ENCODE results near the gene MC2R. TPM values are rescaled to one million over a fixed set of nuclear protein-coding genes. Genes with fewer than 3 reads are reported as not detected.

The MC2R gene
- not detected for total RNA-seq

DNA sequence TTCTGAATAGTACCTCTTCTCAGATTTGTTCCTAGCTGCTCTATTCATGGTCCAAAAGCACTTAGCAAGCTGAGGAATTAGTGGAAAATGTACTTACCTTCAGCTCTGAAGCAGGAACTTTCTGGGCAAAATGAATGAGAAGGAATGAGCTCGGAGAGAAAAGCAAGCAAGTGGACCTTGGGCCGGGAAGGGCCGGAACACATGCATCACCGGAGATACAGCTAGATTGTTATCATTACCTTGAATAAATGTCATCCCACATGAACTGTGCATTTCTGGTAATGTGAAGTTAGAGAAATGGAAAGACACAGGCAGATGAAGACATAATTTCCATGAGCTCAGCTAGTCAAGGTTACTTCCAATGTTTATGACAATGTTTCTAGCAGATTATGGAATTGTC is at the start of gene MC2R:
TSS of gene MC2R (minus strand) at position 146 of the 400 bp plus-strand sequence. CDS start 30,018 bp downstream, outside the sequence.
- TF ChIP-seq CTCF (IDR thresholded peaks at IDR 0.05), result no peak
- no peak for DNase-seq (ENCODE audit: low spot score)
- no peak for ATAC-seq (ENCODE audit: low FRiP score)

- DNase-seq (ENCODE audit: low spot score) (no peak), ATAC-seq (ENCODE audit: low FRiP score) (no peak)
- TF ChIP-seq CTCF (IDR thresholded peaks at IDR 0.05), result no peak
Measured at GRCh38 chr18:13945811-13946210, 30.5 kb upstream of the MC2R start.

GRCh38 chr18:13943338-13943737 is 28.0 kb upstream of the MC2R start:
- DNase-seq (ENCODE audit: low spot score), result no peak
- no peak for ATAC-seq (ENCODE audit: low FRiP score)
- no peak for TF ChIP-seq CTCF (IDR thresholded peaks at IDR 0.05)

- DNase-seq (ENCODE audit: low spot score) (no peak), ATAC-seq (ENCODE audit: low FRiP score) (no peak)
- TF ChIP-seq CTCF (IDR thresholded peaks at IDR 0.05), result no peak
Measured at GRCh38 chr18:13940326-13940725, 25.0 kb upstream of the MC2R start.

DNA sequence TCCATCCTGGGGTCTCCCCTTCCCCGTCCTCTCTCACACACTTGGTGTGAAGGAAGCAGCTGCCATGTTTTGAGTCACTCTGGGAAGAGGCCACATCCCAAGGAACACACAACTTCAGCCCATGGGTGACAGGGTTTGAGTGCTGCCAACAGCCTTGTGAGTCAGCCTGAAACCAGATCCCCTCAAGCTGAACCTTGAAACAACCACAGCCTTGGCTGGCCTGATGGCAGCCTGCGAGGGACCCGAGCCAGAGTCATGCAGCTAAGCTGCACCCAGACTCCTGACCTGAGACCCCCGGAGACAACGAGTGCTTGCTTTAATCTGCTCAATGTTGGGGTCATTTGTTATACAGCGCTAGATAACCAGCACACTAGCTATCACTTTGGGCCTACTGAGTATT is 19.3 kb upstream of the MC2R start:
- ATAC-seq (ENCODE audit: low FRiP score), result no peak
- no peak for DNase-seq (ENCODE audit: low spot score)

DNA sequence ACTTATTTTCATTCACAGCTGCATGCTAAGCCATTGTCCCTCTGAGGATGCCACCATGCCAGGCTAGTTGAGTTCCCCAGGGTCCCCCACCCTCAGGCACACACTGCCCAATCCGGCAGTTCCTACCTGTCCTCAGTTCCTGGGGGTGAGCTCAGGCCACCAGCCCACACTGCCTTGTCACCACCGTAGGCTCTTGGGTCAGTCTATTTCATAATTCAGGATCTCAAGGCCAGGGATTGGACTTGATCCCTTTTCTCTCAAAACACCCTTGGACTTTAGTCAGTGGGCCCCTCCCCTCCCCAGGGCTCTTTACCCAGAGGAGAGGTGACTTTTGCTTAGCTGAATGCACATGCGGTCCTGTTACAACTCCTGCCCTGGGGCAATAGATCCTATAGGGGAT is 18.7 kb upstream of the MC2R start:
- ATAC-seq (ENCODE audit: low FRiP score) (no peak), DNase-seq (ENCODE audit: low spot score) (no peak)
- no peak for TF ChIP-seq CTCF (IDR thresholded peaks at IDR 0.05)

More for the DNA sequence above, 19.3 kb upstream of the MC2R start:
- no peak for TF ChIP-seq CTCF (IDR thresholded peaks at IDR 0.05)

DNA sequence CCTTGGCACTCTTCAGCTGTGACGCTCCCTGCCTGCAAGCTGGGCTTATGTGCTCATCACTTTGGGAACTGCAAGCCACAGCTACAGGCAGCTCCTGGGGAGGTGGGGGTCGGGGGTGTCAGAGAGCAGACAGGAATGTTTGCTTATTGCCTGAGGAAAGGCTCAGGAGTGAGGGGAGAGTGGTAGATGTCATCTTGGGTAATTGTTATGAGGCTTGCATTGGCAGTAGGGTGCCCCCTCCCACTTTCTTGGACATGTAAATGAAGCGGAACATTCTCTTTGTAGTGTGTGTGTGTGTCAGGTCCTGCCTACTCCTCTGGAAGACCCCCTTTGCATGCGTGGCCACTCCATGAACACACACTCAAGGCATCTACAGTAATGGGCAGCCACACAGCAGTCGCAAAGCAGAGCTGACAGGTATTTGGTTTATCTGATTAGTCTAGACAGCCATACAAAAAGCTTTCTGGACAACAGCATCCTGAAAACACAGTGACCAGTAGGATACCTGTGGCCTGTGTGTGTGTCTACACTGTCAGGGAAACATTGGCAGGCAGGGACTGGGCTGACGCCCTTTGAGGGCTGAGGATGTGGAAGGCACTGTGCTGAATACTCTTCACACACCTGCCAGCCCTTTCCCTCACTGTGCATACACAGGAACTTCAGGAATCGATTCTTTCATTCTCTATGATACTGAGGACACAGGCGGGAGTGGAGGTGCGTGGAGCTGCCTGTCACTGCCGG is 17.1 kb upstream of the MC2R start:
- TF ChIP-seq CTCF (IDR thresholded peaks at IDR 0.05), result no peak
- ATAC-seq (ENCODE audit: low FRiP score) (no peak), DNase-seq (ENCODE audit: low spot score) (no peak)
